OCI-LY1 (cell line): Measurements from ENCODE around the gene LAMA3.

Experiments
- EZH2 ChIP-seq: fragments of 200-600 bp; sonication (generic), shearing (Covaris generic); IDR thresholded peaks from 2 replicates; pipeline ENCODE4 v1.8.0; 2017; ENCODE audit warnings: borderline replicate concordance, mixed run types, mild to moderate bottlenecking, antibody characterized with exemption, low read length, moderate library complexity, mixed read lengths
- TF ChIP-seq, protein P1 (sequence below): fragments of 200-600 bp; sonication (generic), shearing (Covaris generic); IDR thresholded peaks from 2 replicates; pipeline ENCODE4 v1.5.1; 2017; ENCODE audit warnings: mild to moderate bottlenecking, antibody characterized with exemption, low read length, moderate library complexity, mixed read lengths

DNA sequence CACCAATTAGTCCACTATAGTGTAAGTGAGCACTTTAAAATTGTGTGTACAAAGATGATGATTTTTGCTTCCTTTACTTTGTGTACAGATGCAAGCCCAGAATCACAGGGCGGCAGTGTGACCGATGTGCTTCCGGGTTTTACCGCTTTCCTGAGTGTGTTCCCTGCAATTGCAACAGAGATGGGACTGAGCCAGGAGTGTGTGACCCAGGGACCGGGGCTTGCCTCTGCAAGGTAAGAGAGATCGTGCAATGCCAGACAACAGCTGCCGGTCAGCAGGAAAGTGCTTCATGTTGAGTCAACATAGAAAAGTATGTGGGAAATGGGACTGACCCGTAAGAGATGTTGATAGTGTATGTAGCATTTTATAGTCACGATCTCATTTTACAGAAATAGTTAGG is 168.5 kb downstream of the LAMA3 start:
- TF ChIP-seq, protein P1, sequence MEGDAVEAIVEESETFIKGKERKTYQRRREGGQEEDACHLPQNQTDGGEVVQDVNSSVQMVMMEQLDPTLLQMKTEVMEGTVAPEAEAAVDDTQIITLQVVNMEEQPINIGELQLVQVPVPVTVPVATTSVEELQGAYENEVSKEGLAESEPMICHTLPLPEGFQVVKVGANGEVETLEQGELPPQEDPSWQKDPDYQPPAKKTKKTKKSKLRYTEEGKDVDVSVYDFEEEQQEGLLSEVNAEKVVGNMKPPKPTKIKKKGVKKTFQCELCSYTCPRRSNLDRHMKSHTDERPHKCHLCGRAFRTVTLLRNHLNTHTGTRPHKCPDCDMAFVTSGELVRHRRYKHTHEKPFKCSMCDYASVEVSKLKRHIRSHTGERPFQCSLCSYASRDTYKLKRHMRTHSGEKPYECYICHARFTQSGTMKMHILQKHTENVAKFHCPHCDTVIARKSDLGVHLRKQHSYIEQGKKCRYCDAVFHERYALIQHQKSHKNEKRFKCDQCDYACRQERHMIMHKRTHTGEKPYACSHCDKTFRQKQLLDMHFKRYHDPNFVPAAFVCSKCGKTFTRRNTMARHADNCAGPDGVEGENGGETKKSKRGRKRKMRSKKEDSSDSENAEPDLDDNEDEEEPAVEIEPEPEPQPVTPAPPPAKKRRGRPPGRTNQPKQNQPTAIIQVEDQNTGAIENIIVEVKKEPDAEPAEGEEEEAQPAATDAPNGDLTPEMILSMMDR = no peak
- no peak for TF ChIP-seq EZH2
